CD4-positive, CD25-positive, alpha-beta regulatory T cell (primary cell): ENCODE results near the gene CIPC. TPM values are rescaled to one million over a fixed set of nuclear protein-coding genes. Genes with fewer than 3 reads are reported as not detected.

Experiments used
- ATAC-seq, 2 donors: fragments of 150-1000 bp; cut with Tn5 transposase; one replicate each; pipeline ENCODE4 v1.10.0; 2021; ENCODE audit warnings: low read depth in 2 of 2, moderate number of reproducible peaks in 2 of 2, moderate library complexity in 1 of 2
- DNase-seq, 3 donors: peaks; one replicate each; pipeline versions ENCODE4 v3.0.0 to v3.0.0-alpha.2; 2012 to 2022; ENCODE audit warnings: mixed read lengths in 1 of 3
- H3K27ac ChIP-seq: one replicate; pipeline ENCODE4 v1.7.0; 2013; ENCODE audit warnings: mild to moderate bottlenecking, low read length; ENCODE audit not compliant: insufficient read depth, poor library complexity, severe bottlenecking
- H3K27me3 ChIP-seq: one replicate; pipeline ENCODE4 v1.7.0; 2013; ENCODE audit warnings: low read length; ENCODE audit not compliant: control insufficient read depth, insufficient read depth
- H3K36me3 ChIP-seq: one replicate; pipeline ENCODE4 v1.7.0; 2013; ENCODE audit warnings: mild to moderate bottlenecking, low read length, moderate library complexity; ENCODE audit not compliant: control insufficient read depth, insufficient read depth
- H3K4me1 ChIP-seq: 2 replicates; pipeline ENCODE4 v1.7.0; 2013; ENCODE audit warnings: mild to moderate bottlenecking, low read length; ENCODE audit not compliant: insufficient read depth, control insufficient read depth, poor library complexity, severe bottlenecking
- H3K4me3 ChIP-seq: one replicate; pipeline ENCODE4 v1.7.0; 2013; ENCODE audit warnings: low read depth, mild to moderate bottlenecking, low read length, moderate library complexity
- H3K9me3 ChIP-seq, 2 experiments: 1 replicate in 1 of 2; 2 replicates in 1 of 2; pipeline ENCODE4 v1.7.0; 2013; ENCODE audit warnings: low read length in 2 of 2, mild to moderate bottlenecking in 1 of 2, moderate library complexity in 1 of 2; ENCODE audit not compliant: control insufficient read depth in 2 of 2
- H3K27ac Mint-ChIP-seq, 3 donors: one replicate each; pipeline ENCODE4 v1.8.0; 2020 to 2022; ENCODE audit warnings: mild to moderate bottlenecking in 3 of 3, mixed read lengths in 3 of 3, moderate library complexity in 2 of 3
- H3K27me3 Mint-ChIP-seq: one replicate; pipeline ENCODE4 v1.8.0; 2022; ENCODE audit warnings: mild to moderate bottlenecking, mixed read lengths
- H3K36me3 Mint-ChIP-seq: one replicate; pipeline ENCODE4 v1.8.0; 2020; ENCODE audit warnings: mixed read lengths
- H3K4me1 Mint-ChIP-seq, 4 donors: one replicate each; pipeline ENCODE4 v1.8.0; 2020 to 2022; ENCODE audit warnings: mixed read lengths in 4 of 4, mild to moderate bottlenecking in 1 of 4
- H3K4me3 Mint-ChIP-seq, 4 donors: one replicate each; pipeline ENCODE4 v1.8.0; 2020 to 2022; ENCODE audit warnings: mild to moderate bottlenecking in 4 of 4, mixed read lengths in 4 of 4, moderate library complexity in 3 of 4
- H3K9me3 Mint-ChIP-seq, 7 donors: one replicate each; pipeline ENCODE4 v1.8.0; 2020 to 2022; ENCODE audit warnings: mixed read lengths in 7 of 7, mild to moderate bottlenecking in 3 of 7, moderate library complexity in 2 of 7
- polyA plus RNA-seq, 4 donors: library from polyadenylated mRNA; unstranded; fragments of 300-500 nt; fragmentation: Illumina TruSeq; gene quantifications; one replicate each; pipeline ENCODE4 v1.2.3, GENCODE V29; 2021
- total RNA-seq: library from RNA; stranded (reverse); gene quantifications from one replicate; pipeline ENCODE4 v1.2.3, GENCODE V29; 2022

The CIPC gene
- total and polyA plus RNA-seq, 5 donors from 2014 or later: 11.4 to 14.2 (median 12.4) TPM

DNA sequence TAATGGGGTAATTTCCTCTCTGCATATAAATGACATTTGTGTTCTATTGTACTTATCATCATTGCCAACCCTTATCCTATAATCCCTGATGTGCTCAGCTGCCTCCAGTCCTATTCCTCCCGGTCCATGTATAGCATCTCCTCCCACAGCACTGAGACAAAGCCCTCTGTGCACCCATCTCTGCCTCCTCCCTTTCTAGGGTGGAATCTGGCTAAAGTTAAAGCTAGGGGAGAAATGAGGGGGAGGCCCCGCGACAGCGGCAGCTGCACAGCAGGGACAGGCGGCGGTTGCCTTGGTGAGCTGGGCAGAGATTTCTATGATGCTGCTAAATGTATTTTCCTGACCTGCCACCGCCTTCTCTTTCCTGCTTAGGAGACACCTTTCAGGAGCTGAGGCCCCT lies 56.4 kb downstream of the CIPC start:
- H3K36me3 ChIP-seq: no peaks in the 10 kb centered on the region
- H3K27ac ChIP-seq: no peak overlapping the region
- peaks cover 17% of the 10 kb centered on the region for H3K27me3 ChIP-seq
- Mint-ChIP-seq H3K27me3 (peaks cover 31% of the 10 kb centered on the region), H3K4me3 (no peak overlapping the region), H3K27ac (no peak overlapping the region), H3K36me3 (no peaks in the 10 kb centered on the region), H3K9me3 (peaks cover 0 to 6% (median 0%) of the 10 kb centered on the region in 7 donors), H3K4me1 (no peaks in the 10 kb centered on the region)
- no peak overlapping the region for H3K4me3 ChIP-seq
- H3K4me1 ChIP-seq: no peaks in the 10 kb centered on the region
- ATAC-seq: no peak
- DNase-seq: no peak
- H3K9me3 ChIP-seq: no peaks in the 10 kb centered on the region

DNA sequence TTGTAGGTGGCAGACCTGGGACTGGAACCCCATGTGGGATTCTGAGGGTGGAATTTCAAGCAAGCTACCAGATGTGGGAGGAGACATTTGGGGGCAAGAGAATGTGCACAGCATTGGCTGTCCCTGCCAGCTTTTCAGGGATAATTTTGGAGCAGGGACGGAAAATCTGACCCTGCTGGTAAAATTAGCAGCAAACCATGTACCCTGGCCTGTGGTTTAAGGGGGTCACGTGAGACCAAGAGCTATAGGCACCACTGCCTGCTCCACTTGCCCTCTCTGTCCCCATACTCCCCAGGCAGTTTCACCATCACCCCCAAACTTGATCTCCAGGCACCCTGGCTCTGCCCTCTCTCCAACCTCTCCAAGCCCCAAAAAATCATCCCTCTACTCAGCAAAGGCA lies 57.0 kb downstream of the CIPC start:
- Mint-ChIP-seq H3K9me3 (peaks cover 0 to 6% (median 0%) of the 10 kb centered on the region in 7 donors), H3K36me3 (no peaks in the 10 kb centered on the region), H3K4me1 (no peaks in the 10 kb centered on the region), H3K4me3 (no peak overlapping the region), H3K27me3 (peaks cover 32% of the 10 kb centered on the region), H3K27ac (no peak overlapping the region)
- no peak for DNase-seq
- H3K36me3 ChIP-seq: no peaks in the 10 kb centered on the region
- no peak for ATAC-seq
- no peak overlapping the region for H3K27ac ChIP-seq
- peaks cover 15% of the 10 kb centered on the region for H3K27me3 ChIP-seq
- no peaks in the 10 kb centered on the region for H3K9me3 ChIP-seq
- H3K4me1 ChIP-seq: no peaks in the 10 kb centered on the region
- H3K4me3 ChIP-seq: no peak overlapping the region

- no peaks in the 10 kb centered on the region for H3K4me1 ChIP-seq
- Mint-ChIP-seq H3K9me3 (peaks cover 0 to 6% (median 0%) of the 10 kb centered on the region in 7 donors), H3K4me3 (no peak overlapping the region), H3K4me1 (no peaks in the 10 kb centered on the region), H3K36me3 (no peaks in the 10 kb centered on the region), H3K27me3 (peaks cover 37% of the 10 kb centered on the region), H3K27ac (no peak overlapping the region)
- DNase-seq (no peak), ATAC-seq (no peak)
- no peak overlapping the region for H3K27ac ChIP-seq
- no peak overlapping the region for H3K4me3 ChIP-seq
- no peaks in the 10 kb centered on the region for H3K36me3 ChIP-seq
- no peaks in the 10 kb centered on the region for H3K9me3 ChIP-seq
- H3K27me3 ChIP-seq: peaks cover 17% of the 10 kb centered on the region
Measured at GRCh38 chr14:77157740-77158139, 59.7 kb downstream of the CIPC start.

- H3K27ac ChIP-seq: no peak overlapping the region
Measured at GRCh38 chr14:77158175-77158881, 60.3 kb downstream of the CIPC start.

DNA sequence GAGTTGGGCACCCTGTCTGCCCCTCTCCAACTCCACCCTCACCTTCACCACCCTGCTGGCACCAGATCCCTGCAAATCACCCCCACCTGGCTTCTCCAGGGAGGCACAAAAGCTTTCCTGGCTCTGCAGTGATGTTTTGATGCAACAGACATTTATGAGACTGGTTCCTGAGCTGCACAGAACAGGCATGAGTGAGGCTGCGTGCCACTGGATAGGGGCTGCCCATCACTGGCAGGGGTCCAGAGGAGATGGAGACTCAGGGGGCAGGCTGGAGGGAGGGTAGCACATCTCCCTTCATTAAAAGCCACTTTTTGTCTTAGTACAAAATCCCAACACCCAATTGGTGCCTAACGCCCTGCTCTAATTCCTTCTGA lies 60.8 kb downstream of the CIPC start:
- Mint-ChIP-seq H3K9me3 (peaks cover 0 to 4% (median 0%) of the 10 kb centered on the region in 7 donors), H3K4me1 (no peaks in the 10 kb centered on the region), H3K27ac (peak overlapping the region in 1 of 3 donors; percentile 28), H3K27me3 (peaks cover 34% of the 10 kb centered on the region), H3K36me3 (no peaks in the 10 kb centered on the region), H3K4me3 (no peak overlapping the region)
- DNase-seq: no peak
- Histone ChIP-seq H3K4me3 (no peak overlapping the region), H3K27ac (no peak overlapping the region), H3K27me3 (peaks cover 11% of the 10 kb centered on the region), H3K36me3 (no peaks in the 10 kb centered on the region), H3K9me3 (no peaks in the 10 kb centered on the region), H3K4me1 (no peaks in the 10 kb centered on the region)
- no peak for ATAC-seq

More at GRCh38 chr14:77158175-77158881, 60.3 kb downstream of the CIPC start:
- H3K27me3 Mint-ChIP-seq: peaks cover 37% of the 10 kb centered on the region
- H3K4me3 Mint-ChIP-seq: no peak overlapping the region
- H3K4me1 Mint-ChIP-seq: no peaks in the 10 kb centered on the region
- H3K9me3 Mint-ChIP-seq: peaks cover 0 to 6% (median 0%) of the 10 kb centered on the region in 7 donors
- ATAC-seq (no peak), DNase-seq (no peak)
- no peak overlapping the region for H3K4me3 ChIP-seq
- peak overlapping the region in 1 of 3 donors; percentile 28 for H3K27ac Mint-ChIP-seq
- H3K36me3 ChIP-seq: no peaks in the 10 kb centered on the region
- H3K9me3 ChIP-seq: no peaks in the 10 kb centered on the region
- peaks cover 13% of the 10 kb centered on the region for H3K27me3 ChIP-seq
- H3K4me1 ChIP-seq: no peaks in the 10 kb centered on the region
- no peaks in the 10 kb centered on the region for H3K36me3 Mint-ChIP-seq

- Histone ChIP-seq H3K36me3 (no peaks in the 10 kb centered on the region), H3K4me1 (no peaks in the 10 kb centered on the region), H3K27me3 (peaks cover 2% of the 10 kb centered on the region), H3K9me3 (no peaks in the 10 kb centered on the region), H3K27ac (no peak overlapping the region), H3K4me3 (no peak overlapping the region)
- Mint-ChIP-seq H3K27ac (no peak overlapping the region), H3K36me3 (no peaks in the 10 kb centered on the region), H3K9me3 (peaks cover 0 to 5% (median 0%) of the 10 kb centered on the region in 7 donors), H3K27me3 (peaks cover 38% of the 10 kb centered on the region), H3K4me3 (no peak overlapping the region), H3K4me1 (no peaks in the 10 kb centered on the region)
- no peak for ATAC-seq
- no peak for DNase-seq
Measured at GRCh38 chr14:77161011-77161410, 63.0 kb downstream of the CIPC start.

Other genes starting within 250 kb of the CIPC start
- 48.9 TPM for gene IRF2BPL, start 69.5 kb upstream of the CIPC start, total RNA-seq
- gene IRF2BPL, start 69.5 kb upstream of the CIPC start, polyA plus RNA-seq: 1 to 10 TPM; 2.2 to 6.7 (median 4.0) TPM
- not detected for gene ZDHHC22, start 43.5 kb downstream of the CIPC start, total RNA-seq
- gene ZDHHC22, start 43.5 kb downstream of the CIPC start, polyA plus RNA-seq: not detected
- 1.2 TPM for gene TMEM63C, start 83.5 kb downstream of the CIPC start, total RNA-seq
- gene TMEM63C, start 83.5 kb downstream of the CIPC start, polyA plus RNA-seq: not detected
- gene NGB, start 172.9 kb downstream of the CIPC start, total RNA-seq: not detected
- not detected for gene NGB, start 172.9 kb downstream of the CIPC start, polyA plus RNA-seq
- 11.3 TPM for gene POMT2, start 222.6 kb downstream of the CIPC start, total RNA-seq
- gene POMT2, start 222.6 kb downstream of the CIPC start, polyA plus RNA-seq: 1 to 10 TPM in 3 of 4 donors, under 1 TPM in 1; 0.53 to 2.4 (median 1.4) TPM
- 5.2 TPM for gene GSTZ1, start 222.8 kb downstream of the CIPC start, total RNA-seq
- gene GSTZ1, start 222.8 kb downstream of the CIPC start, polyA plus RNA-seq: 10 to 100 TPM in 1 of 4 donors, 1 to 10 TPM in 3; 5.5 to 10.0 (median 9.1) TPM